ENCODE measurements around the gene ZNF423. TPM values are rescaled to one million over a fixed set of nuclear protein-coding genes. Genes with fewer than 3 reads are reported as not detected.

Gene ZNF423
- total RNA-seq, 1 experiment from 2014 or later = 0.20 TPM

- ChIA-PET POLR2A (no interaction called here), CTCF (no interaction called here)
- Mint-ChIP-seq H3K27me3 (ENCODE audit: insufficient read depth, unreplicated experiment) (peaks cover 26% of the 10 kb centered on the region), H3K36me3 (ENCODE audit: insufficient read depth, unreplicated experiment) (no peaks in the 10 kb centered on the region), H3K4me3 (ENCODE audit: unreplicated experiment) (no peak overlapping the region), H3K27ac (ENCODE audit: unreplicated experiment) (no peak overlapping the region), H3K4me1 (ENCODE audit: low read depth, unreplicated experiment) (no peaks in the 10 kb centered on the region), H3K9me3 (ENCODE audit: unreplicated experiment) (no peaks in the 10 kb centered on the region)
- Histone ChIP-seq H3K27me3 (replicated peaks; ENCODE audit: control insufficient read depth, insufficient read depth, low read length) (no peaks in the 10 kb centered on the region; the same call in none of the 2 replicates), H3K36me3 (ENCODE audit: control insufficient read depth, insufficient read depth, low read length) (no peaks in the 10 kb centered on the region), H3K9me3 (no peaks in the 10 kb centered on the region), H3K4me1 (no peaks in the 10 kb centered on the region), H3K4me3 (ENCODE audit: low read depth, low read length) (no peak overlapping the region)
- BruUV-seq (replicated peaks) = no TSS peak
- DNase-seq = no peak
- intact Hi-C loops (cut with micrococcal nuclease; ENCODE audit: unreplicated experiment) = no loop called here
- no peak for TF ChIP-seq CTCF (IDR thresholded peaks at IDR 0.05; ENCODE audit: insufficient read depth in 1 of 2, low read depth in 1 of 2, low read length in 1 of 2, severe bottlenecking in 1 of 2, unreplicated experiment in 1 of 2)
These were observed 309.2 kb downstream of the ZNF423 start for GRCh38 chr16:49546735-49547134.

GRCh38 chr16:49545741-49546448 lies 310.0 kb downstream of the ZNF423 start:
- H3K4me1 Mint-ChIP-seq (ENCODE audit: low read depth, unreplicated experiment) = no peaks in the 10 kb centered on the region
- peaks cover 23% of the 10 kb centered on the region for H3K27me3 Mint-ChIP-seq (ENCODE audit: insufficient read depth, unreplicated experiment)
- CTCF ChIA-PET = no interaction called here

GRCh38 chr16:49545243-49545642 lies 310.7 kb downstream of the ZNF423 start:
- no peak for DNase-seq
- no TSS peak for BruUV-seq (replicated peaks)
- ChIA-PET CTCF (no interaction called here), POLR2A (no interaction called here)
- Histone ChIP-seq H3K4me1 (no peaks in the 10 kb centered on the region), H3K9me3 (no peaks in the 10 kb centered on the region), H3K4me3 (ENCODE audit: low read depth, low read length) (no peak overlapping the region), H3K27me3 (replicated peaks; ENCODE audit: control insufficient read depth, insufficient read depth, low read length) (no peaks in the 10 kb centered on the region; the same call in none of the 2 replicates), H3K36me3 (ENCODE audit: control insufficient read depth, insufficient read depth, low read length) (no peaks in the 10 kb centered on the region)
- intact Hi-C loops (cut with micrococcal nuclease; ENCODE audit: unreplicated experiment) = no loop called here
- Mint-ChIP-seq H3K27ac (ENCODE audit: unreplicated experiment) (no peak overlapping the region), H3K36me3 (ENCODE audit: insufficient read depth, unreplicated experiment) (no peaks in the 10 kb centered on the region), H3K4me1 (ENCODE audit: low read depth, unreplicated experiment) (no peaks in the 10 kb centered on the region), H3K27me3 (ENCODE audit: insufficient read depth, unreplicated experiment) (peaks cover 22% of the 10 kb centered on the region), H3K4me3 (ENCODE audit: unreplicated experiment) (no peak overlapping the region), H3K9me3 (ENCODE audit: unreplicated experiment) (no peaks in the 10 kb centered on the region)
- no peak for TF ChIP-seq CTCF (IDR thresholded peaks at IDR 0.05; ENCODE audit: insufficient read depth in 1 of 2, low read depth in 1 of 2, low read length in 1 of 2, severe bottlenecking in 1 of 2, unreplicated experiment in 1 of 2)

More at GRCh38 chr16:49545741-49546448, 310.0 kb downstream of the ZNF423 start:
- intact Hi-C loops (cut with micrococcal nuclease; ENCODE audit: unreplicated experiment) = no loop called here
- Mint-ChIP-seq H3K36me3 (ENCODE audit: insufficient read depth, unreplicated experiment) (no peaks in the 10 kb centered on the region), H3K27ac (ENCODE audit: unreplicated experiment) (no peak overlapping the region), H3K9me3 (ENCODE audit: unreplicated experiment) (no peaks in the 10 kb centered on the region), H3K4me3 (ENCODE audit: unreplicated experiment) (no peak overlapping the region)
- H3K27me3 ChIP-seq (replicated peaks; ENCODE audit: control insufficient read depth, insufficient read depth, low read length) = no peaks in the 10 kb centered on the region; the same call in none of the 2 replicates
- H3K36me3 ChIP-seq (ENCODE audit: control insufficient read depth, insufficient read depth, low read length) = no peaks in the 10 kb centered on the region
- no peak for DNase-seq
- POLR2A ChIA-PET = no interaction called here
- BruUV-seq (replicated peaks) = no TSS peak
- H3K4me1 ChIP-seq = no peaks in the 10 kb centered on the region
- H3K4me3 ChIP-seq (ENCODE audit: low read depth, low read length) = no peak overlapping the region
- TF ChIP-seq CTCF (IDR thresholded peaks at IDR 0.05; ENCODE audit: insufficient read depth in 1 of 2, low read depth in 1 of 2, low read length in 1 of 2, severe bottlenecking in 1 of 2, unreplicated experiment in 1 of 2) = no peak
- H3K9me3 ChIP-seq = no peaks in the 10 kb centered on the region
